Inferior parietal cortex (tissue), 1 donor: ENCODE measurements around the gene RNF32.
"Not testable (repeated sequence)": the region's sequence is repeated elsewhere in the genome, so short reads cannot be mapped to it uniquely, and the experiment has no call there.

Experiments
- DNase-seq: peaks from one replicate; pipeline ENCODE4 v3.0.0-alpha.2; 2016; ENCODE audit errors: extremely low spot score

RNF32 gene

DNA sequence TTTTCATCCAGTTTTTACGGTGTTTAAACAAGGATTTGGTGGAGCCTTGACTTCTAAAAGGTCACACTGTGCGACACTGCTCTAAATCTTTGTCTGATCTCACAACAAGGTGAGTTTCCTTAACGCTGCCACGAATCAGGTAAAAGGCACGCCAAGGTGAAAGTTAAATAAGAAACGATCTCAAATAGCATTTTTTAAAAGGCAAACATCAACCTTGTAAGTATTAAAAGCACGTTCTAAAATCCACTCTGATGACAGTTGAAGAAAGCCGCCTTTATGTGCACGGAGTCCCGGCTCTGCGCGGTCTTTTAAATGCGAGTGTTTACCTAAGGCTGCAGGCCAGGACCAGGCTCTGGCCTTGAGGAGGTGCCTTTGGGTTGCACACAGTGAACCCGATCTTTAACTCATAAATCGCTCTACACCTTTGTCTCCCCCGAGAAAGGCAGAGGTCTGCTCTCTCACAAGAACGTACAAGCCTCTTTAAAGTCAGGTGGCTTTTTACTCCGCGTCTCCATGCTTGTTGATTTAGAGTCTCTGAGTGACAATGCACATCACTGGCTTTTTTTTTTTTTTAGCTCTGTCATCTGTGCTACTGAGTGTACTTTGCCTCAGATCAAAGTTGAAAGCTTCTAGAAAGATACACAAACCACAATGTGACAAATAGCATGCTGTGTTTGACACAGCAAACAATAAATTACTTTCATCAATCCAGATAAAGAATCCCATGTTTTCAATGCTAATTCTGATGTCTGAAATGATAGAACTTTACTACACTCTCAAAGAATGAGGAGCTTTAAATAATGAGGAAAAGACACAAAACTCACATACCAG, 25.9 kb upstream of the RNF32 start:
- DNase-seq = peak; percentile 9

DNA sequence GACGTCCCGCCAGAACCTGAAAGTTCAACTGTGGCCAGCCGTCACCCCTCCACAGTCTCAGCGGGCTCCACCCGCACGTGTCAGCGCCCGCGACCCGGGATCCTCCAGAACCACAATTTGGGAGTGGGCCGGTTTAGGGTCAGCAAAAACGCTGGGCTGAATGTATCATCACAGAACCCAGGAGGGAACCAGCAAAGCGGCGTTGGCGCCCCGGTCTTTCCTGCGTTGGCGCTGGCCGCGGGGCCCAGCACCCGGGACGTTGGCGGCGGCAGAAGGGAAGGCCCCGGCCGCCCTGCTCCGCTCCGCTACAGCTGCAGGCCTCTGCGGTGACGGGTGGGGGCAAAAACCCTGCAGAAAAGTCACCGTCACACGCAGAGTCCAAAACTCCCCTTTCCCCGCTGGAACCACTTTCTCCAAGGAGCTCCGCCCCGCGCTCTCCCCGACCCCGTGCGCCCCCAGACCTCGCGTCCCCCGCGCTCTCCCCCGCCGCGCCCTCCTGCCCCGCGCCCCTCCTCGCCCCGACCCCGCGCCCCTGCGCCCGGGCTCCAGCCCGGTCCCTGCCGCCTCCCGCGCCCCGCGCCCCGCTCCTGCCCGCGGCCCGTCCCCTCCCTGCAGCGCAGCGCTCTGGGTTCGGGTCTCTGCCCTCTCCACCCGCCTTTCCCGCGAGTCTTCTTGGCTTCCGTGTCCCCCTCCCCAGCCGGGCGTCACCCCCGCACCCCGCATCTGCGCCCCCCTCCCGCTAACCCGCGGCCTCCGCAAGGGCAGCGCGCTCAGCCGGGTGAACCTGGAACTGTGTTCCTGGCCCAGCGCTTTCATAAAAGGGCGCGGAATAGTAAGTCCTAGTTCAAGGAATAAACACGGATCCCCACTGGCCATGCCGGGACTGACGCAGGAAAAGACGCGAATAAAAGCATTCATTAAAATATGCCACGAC, 24.0 kb upstream of the RNF32 start:
- no peak for DNase-seq

DNA sequence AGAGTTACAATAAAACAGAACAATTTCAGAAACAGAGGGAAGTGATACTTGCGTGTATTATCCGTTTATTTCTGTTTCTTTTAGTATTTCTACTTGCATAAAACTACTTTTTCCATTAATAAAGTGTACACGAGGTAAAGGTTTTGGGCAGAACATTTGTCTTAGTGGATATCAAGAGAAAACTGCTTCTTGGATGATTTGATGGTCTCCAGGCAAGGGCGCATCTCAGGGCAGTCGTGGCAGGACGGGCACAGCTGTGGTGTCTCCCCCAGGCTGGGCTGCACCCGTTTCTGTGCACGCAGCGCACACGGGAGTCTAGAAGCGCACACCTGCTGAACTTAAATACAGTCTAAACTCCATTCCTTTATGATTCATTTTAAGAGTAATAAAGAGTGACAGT, 23.4 kb upstream of the RNF32 start:
- DNase-seq = no peak

DNA sequence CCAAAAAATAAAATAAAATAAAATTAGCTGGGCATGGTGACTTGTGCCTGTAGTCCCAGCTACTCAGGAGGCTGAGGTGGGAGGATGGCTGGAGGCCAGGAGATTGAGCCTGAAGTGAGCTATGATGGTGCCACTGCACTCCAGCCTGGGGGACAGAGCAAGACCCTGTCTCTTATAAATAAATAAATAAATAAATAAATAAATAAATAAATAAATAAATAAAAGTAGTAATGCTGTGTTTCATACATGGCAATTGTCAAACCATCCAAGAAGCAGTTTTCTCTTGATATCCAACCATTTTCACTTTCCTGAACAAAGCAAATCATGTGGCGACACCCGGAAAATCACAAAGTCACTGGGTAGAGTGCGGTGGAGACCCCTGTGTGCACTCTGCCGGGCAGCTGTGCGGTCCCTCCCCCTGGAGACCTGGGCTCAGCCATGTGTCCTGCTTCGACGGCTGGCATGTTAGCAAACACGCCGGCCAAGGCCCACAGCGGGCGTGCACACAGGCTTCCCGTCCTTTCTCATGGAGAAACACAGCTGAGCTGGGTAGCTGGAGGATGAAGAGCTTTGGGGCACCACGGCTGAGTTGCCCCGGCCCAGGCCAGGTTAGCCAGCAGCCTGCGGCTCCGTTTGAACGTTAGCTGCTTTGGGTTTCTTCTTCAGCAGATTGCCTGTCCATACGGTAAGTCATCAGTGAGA, 22.3 kb upstream of the RNF32 start:
- DNase-seq = no peak

DNA sequence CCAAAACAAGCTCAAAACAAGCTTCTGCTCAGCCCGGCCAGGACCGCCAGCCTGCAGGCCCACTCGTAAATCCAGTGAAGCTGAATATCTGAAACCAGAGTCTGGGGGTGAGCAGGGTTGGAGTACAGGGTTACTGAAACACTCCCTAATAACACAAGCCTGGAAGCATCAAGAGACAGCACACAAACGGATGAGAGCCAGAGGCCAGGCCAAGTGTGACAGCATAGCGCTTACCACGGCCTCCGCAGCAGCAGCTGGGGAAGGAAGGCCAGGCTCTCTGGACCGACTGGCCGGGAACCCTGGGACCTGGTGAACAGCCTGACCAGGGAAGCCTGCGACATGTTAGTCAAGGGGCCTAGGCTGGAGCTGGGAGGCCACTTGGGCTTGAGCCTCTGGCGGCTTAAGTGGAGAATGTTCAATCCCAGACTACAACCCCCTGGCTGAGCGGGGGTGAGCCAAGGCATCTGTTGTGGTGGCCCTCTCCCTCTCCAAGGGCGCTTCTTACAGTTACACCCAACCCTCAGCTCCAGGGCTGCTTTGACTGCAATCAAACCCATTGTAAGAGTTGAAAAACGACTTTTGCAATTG, 21.7 kb upstream of the RNF32 start:
- DNase-seq = no peak

DNA sequence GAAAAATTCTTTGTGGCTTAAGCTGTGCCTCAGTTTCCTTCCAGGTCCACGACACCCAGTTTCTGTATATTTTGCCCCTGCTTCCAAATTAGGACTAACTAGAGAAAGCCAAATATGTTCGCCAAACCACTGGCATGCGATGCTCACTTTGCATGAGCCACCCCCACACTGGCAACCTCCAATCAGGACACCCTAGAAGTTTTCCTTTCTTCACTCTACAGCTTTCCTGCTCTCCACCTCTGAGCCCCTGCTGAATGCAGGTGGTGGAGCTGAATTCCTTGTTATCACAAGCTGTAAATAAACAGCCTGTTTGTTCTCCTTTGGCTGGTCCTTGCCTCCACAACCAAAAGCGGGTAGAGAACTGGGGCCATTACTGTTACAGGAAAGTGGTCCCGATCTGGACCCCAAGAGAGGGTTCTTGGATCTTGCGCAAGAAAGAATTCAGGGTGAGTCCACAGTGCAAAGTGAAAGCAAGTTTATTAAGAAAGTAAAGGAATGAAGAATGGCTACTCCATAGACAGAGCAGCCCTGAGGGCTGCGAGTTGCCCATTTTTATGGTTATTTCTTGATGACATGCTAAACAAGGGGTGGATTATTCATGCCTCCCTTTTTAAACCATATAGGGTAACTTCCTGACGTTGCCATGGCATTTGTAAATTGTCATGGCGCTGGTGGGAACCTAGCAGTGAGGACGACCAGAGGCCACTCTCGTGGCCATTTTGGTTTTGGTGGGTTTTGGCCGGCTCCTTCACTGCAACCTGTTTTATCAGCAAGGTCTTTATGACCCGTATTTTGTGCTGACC, 20.9 kb upstream of the RNF32 start:
- DNase-seq = not testable (repeated sequence)

DNA sequence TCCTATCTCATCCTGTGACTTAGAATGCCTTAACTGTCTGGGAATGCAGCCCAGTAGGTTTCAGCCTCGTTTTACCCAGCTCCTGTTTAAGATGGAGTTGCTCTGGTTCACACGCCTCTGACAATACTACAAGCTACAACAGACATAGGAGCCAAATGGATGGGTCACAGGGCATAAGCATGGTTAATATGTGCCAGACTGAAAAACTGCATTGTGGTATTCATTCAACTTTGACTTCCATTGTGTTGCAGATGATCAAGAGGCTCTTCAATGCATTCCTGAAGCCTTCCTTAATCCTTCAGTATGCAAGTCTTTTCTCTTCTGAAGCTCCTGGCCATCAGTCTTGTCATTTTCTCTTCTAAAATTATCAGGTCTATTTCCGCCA, 20.3 kb upstream of the RNF32 start:
- no peak for DNase-seq

DNA sequence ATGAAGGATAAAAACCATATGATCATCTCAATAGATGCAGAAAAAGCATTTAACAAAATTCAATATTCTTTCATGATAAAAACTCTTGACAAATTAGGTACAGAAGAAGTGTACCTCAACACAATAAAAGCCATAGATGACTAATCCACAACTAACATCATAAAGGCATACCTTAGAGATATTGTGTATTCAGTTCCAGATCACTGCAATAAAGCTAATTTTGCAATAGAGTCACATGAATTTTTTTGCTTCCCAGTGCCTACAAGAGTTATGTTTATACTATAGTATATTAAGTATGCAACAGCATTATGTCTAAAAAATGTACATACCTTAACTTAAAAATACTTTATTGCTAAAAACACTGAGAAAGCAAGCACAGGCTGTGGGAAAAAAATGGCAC, 18.9 kb upstream of the RNF32 start:
- no peak for DNase-seq

DNA sequence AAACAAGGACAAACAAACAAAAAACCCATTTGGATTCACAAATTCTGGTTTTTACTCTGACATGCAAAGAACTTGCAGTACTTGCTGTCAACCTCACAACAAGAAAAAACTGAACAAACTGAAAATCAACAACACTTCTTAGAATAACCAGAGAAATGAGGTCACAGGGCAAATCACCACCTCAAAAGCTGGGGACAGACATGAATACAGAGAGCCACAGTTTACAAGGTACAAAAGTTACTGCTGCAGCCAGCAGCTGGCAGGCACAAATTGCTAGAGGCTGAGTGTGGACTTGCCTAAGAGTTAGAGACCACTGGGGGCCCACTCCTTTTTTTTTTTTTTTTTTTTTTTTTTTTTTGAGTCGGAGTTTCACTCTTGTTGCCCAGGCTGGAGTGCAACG, 15.0 kb upstream of the RNF32 start:
- no peak for DNase-seq

DNA sequence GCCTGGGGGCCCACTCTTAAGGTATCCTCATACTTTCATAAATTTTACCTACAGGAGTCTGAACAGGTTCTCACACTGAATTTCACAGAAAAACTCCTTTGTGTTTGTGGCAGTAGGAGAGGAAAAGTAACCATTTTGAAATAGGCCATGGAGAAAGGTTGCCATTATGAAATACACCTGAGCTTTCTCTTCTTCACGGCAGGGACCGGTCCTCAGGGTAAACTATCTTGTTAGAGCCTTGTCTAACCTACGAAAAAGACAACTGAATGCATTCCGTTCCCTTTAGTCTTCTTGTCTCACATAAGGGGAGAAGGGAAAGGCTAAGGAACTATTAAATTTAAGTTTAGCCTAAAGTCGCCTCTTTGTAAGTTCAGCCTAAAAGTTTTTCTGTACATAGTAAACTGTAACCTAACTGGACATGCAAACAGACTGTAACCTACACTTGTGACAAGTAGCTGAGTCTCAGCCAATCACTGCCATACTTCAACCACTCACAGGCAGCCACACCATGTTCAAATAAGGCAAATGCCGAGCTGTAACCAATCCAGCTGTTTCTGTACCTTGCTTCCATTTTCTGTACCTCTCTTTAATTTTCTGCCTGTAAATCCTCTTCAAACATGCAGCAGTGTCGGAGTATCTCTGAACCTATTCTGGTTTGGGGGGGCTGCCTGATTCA, 14.2 kb upstream of the RNF32 start:
- DNase-seq = no peak

DNA sequence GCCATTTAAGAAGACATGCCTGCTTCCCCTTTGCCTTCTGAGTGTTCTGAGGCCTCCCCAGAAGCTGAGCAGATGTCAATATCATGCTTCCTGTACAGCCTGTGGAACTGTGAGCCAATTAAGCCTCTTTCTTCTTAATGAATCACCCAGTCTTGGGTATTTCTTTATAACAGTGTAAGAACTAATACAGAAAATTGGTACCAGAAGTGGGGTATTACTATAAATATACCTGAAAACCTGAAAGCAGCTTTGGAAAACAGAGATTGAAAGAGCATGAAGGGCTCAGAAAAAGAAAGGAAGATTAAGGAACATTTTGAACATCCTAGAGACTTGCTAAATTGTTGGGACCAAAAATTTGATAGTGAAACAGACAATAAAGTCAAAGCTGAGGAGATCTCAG, 12.0 kb upstream of the RNF32 start:
- no peak for DNase-seq

DNA sequence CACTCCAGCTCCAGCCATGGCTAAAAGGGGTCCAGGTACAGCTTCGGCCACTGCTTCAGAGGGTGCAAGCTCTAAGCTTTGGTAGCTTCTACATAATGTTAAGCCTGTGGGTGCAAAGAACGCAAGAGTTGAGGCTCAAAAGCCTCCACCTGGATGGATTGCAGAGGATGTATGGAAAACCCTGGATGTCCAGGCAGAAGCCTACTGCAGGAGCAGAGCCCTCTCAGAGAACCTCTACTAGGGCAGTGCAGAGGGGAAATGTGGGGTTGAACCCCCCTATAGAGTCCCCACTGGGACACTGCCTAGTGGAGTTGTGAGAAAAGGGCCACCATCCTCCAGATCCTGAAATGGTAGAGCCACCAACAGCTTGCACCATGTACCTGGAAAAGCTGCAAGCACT, 10.7 kb upstream of the RNF32 start:
- no peak for DNase-seq

DNA sequence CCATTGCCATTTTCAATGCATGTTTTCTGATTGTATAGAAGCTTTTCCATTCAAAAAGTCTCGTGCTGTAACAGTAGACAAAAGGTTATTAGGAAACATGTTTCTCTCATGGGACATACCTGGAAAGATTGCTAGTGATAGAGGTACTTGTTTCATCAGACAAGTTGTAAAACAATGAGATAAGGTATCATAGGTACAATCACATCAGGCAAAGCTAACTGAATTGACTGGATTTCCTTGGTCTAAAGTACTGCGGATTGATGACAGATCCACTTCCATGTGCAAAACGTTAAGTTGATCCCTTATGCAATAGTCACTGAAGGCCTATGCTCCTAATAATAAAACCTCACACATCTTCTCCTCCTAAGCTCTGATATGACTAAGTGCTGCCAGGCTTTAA, 6.5 kb upstream of the RNF32 start:
- no peak for DNase-seq

DNA sequence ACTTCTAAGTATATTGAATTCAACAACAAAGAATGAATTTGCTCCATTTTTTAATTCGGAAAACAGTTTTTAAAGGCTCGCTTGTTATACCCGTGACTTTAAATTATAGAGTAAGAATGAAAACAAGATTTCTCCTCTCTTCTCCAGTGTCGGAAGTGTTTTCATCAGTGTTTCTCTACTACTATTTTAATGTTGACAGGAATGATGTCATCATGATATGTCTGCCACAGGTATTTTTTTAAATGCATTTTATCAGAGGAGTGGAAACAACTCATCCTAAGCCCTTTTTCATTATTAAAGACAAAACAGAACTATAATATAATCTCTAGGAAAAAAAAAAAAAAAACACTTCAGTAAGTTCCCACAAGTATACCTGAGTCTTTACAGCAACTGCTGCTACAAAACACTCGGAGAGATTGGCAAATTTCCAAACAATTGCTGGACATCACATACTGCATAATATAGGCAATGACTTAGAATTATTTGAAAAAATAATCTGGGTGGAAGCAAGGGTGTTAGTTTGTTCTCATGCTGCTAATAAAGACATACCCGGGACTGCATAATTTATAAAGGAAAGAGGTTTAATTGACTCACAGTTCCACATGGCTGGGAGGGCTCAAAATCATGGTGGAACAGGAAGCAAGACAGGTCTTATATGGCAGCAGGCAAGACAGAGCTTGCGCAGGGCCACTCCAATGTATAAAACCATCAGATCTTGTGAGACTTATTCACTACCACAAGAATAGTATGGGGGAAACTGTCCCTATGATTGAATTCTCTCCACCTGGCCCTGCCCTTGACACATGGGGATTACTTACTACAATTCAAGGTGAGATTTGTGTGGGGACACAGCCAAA, 4.8 kb upstream of the RNF32 start:
- no peak for DNase-seq

DNA sequence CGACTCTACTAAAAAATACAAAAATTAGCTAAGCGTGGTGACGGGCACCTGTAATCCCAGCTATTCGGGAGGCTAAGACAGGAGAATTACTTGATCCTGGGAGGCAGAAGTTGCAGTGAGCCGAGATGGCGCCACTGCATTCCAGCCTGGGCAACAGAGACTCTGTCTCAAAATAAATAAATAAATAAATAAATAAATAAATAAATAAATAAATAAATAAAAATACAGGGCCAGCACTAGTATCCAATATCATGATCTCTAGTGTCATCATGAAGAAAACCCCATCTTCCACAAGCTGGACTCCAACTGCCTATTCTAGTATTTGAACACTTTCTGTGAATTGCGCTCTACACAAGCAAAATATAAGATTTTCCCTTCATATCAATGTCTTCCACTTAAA, 3.5 kb upstream of the RNF32 start:
- DNase-seq = not testable (repeated sequence)

DNA sequence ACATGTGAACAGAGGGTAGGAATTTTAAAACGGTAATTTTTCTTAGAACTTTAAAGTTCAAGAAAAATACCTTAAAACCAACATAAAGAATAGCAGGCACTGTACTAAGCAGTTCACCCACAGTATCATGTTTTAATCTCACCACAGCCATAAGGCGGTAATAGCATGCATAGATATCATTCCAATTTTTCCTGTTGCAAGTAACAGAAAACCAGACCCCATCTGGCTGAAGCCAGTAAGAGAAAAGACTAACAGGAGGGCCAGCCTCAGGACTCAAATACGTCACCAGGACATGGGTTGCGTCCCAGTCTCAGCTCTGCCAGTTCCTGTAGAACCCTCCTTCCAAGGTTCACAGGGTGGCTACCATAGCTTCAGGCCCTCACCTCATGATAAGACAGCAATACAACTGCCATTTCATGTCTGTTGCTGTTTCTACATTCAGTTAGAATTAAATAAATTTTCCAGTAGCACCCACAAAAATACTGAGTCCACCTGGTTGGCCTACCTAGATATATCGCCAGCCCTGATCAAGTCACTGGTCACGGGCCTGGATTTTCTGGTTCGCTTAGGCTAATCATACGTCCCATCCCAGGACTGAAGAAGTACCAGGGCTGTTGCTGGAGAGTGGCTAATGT, 2.0 kb upstream of the RNF32 start:
- no peak for DNase-seq

DNA sequence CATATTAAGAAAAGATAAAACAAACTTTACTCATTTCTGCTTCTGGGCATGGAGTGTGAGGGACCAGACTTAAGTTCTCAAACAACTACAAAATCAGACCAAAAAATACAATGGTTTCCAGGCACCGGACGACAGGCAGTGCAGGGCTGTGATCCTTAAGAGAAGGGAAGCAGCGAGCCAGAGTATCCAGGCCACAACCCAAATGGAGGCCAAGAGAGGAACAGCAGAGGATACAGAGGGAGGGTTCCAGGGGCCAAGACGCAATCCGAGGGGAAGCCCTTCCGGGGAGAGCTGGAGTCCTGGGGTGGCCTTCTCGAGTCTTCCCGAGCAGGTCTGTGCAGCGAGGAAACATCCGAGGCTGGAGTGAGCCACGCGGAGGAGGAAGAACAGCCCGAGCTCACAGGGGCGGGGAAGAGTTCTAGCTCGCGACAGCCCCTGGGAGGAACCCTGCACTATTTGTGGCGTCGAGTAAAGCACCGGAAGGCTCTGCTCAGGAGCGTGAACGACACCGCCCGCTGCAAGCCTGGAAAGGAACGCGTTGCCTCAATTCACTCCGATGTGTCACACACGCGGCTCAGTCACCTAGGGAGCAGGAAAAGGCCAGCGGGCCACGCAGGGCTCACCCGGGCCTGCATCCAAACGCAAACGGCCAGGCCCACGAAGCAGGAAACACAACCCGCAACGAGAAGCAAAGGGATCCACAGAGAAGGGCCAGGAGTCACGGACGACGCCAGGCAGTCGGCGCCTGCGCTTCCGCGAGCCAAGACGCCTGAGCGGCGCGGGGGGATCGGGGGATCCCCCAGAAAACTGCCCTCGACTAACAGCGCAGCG, 933 bp upstream of the RNF32 start:
- DNase-seq = peak; percentile 7

DNA sequence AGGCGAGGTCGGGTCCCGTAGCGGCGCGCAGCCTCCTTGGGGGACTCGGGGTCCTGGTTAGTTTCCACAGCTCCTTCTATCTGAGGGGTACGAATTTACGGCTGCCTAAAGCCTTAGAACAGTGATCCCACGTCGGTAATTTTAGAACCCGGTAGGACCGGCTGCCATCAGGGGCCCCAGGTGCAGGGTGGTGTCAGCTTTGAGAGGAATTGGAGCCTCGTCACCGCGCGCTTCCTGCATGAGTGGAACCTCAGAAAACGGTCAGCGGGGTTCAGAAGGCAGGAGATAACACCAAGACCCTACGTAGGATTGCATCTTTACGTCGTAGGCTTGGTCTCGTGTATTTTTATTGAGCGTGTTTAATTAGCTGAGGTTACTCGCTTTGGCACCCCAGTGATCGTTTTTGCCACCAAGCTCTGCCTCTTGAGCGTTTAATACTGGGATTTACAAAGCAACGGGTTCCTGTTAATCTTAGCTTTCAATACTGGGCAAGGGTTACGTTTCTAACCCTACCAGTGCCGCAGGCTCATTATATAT, 443 bp downstream of the RNF32 start:
- DNase-seq = no peak
